HepG2 (cell line): ENCODE data around the gene TCAIM. TPM values are rescaled to one million over a fixed set of nuclear protein-coding genes. Genes with fewer than 3 reads are reported as not detected.

Experiments used
- ATAC-seq: fragments of 200-7000 bp; cut with Tn5 transposase; 3 replicates; pipeline ENCODE4 v1.9.1; 2020; ENCODE audit warnings: mild to moderate bottlenecking, moderate library complexity
- BruUV-seq: library from RNA; stranded (reverse); fragments of 400-500 nt; replicated peaks from 2 replicates; lab custom pipeline; 2021; lab: Mats Ljungman, UMichigan
- CTCF ChIA-PET: fragments of 300-600 bp; formaldehyde crosslinking; extraction: SDS; loops from one replicate; lab custom pipeline; 2021; ENCODE audit warnings: low total read pairs, inconsistent platforms, low intra/inter-chr PET ratio; lab: Yijun Ruan, JAX
- POLR2A ChIA-PET: fragments of 350-600 bp; sonication (Branson Sonifier 250); formaldehyde crosslinking; loops from one replicate; lab custom pipeline; 2020; ENCODE audit warnings: antibody characterized with exemption, inconsistent platforms; lab: Yijun Ruan, JAX
- DNase-seq: peaks from one replicate; pipeline ENCODE4 v3.0.0-alpha.2; 2015; ENCODE audit warnings: low spot score
- FAIRE-seq: peaks from 3 replicates; lab custom pipeline; 2011; peaks lifted over from hg19 to GRCh38; lab: Jason Lieb, UNC
- H2AFZ ChIP-seq: one replicate; pipeline ENCODE4 v1.6.1; 2011; ENCODE audit warnings: low read length, inconsistent platforms
- H3K27ac ChIP-seq: fragments of 300-600 bp; 3 replicates; pipeline ENCODE4 v1.8.0; 2011; ENCODE audit warnings: mixed run types, mild to moderate bottlenecking, mixed read lengths, low read length, inconsistent platforms; ENCODE audit not compliant: insufficient read depth; ENCODE audit errors: extremely low read length
- H3K27me3 ChIP-seq, 2 experiments: fragments of 200-600 bp in 1 of 2; 2 replicates in 1 of 2; 3 replicates in 1 of 2; pipeline versions ENCODE4 v1.6.0 to v1.8.0; 2011; ENCODE audit warnings: low read length in 2 of 2, mild to moderate bottlenecking in 2 of 2, moderate library complexity in 2 of 2, inconsistent platforms in 1 of 2; ENCODE audit not compliant: insufficient read depth in 2 of 2, control insufficient read depth in 1 of 2
- H3K36me3 ChIP-seq, 2 experiments: fragments of 200-600 bp in 1 of 2; replicated peaks in 1 of 2; 2 replicates in 1 of 2; 3 replicates in 1 of 2; pipeline versions ENCODE4 v1.5.1 to v1.8.0; 2011; ENCODE audit warnings: low read length in 2 of 2, inconsistent platforms in 1 of 2; ENCODE audit not compliant: insufficient read depth in 2 of 2, control insufficient read depth in 1 of 2
- H3K4me1 ChIP-seq: 2 replicates; pipeline ENCODE4 v1.5.1; 2012; ENCODE audit warnings: low read length, inconsistent platforms; ENCODE audit not compliant: insufficient read depth
- H3K4me2 ChIP-seq: 2 replicates; pipeline ENCODE4 v1.6.0; 2011; ENCODE audit warnings: low read depth, low read length, inconsistent platforms
- H3K4me3 ChIP-seq, 3 experiments: fragments of 200-600 bp in 1 of 3; sonication (generic), shearing (Covaris generic) in 1 of 3; replicated peaks in 1 of 3; 2 replicates each; pipeline ENCODE4 v1.5.1; 2011 to 2016; ENCODE audit warnings: low read length in 3 of 3, inconsistent platforms in 2 of 3, low read depth in 2 of 3, mild to moderate bottlenecking in 2 of 3, control low read depth in 1 of 3, mixed read lengths in 1 of 3; ENCODE audit not compliant: insufficient read depth in 1 of 3
- H3K79me2 ChIP-seq: one replicate; pipeline ENCODE4 v1.6.1; 2011; ENCODE audit warnings: low read length, inconsistent platforms; ENCODE audit not compliant: insufficient read depth
- H3K9ac ChIP-seq: 2 replicates; pipeline ENCODE4 v1.6.0; 2011; ENCODE audit warnings: mild to moderate bottlenecking, low read depth, low read length, inconsistent platforms; ENCODE audit not compliant: insufficient read depth
- H3K9me3 ChIP-seq: 2 replicates; pipeline ENCODE4 v1.5.1; 2012; ENCODE audit warnings: mild to moderate bottlenecking, low read length
- H4K20me1 ChIP-seq: 2 replicates; pipeline ENCODE4 v1.6.0; 2011; ENCODE audit warnings: inconsistent platforms, mild to moderate bottlenecking, low read length, moderate library complexity; ENCODE audit not compliant: insufficient read depth
- CCAR2 ChIP-seq: fragments of 200-400 bp; formaldehyde crosslinking; optimal IDR thresholded peaks from 2 replicates; pipeline ENCODE3; 2018; ENCODE audit warnings: low read depth, mild to moderate bottlenecking, low read length, moderate library complexity
- CTCF ChIP-seq: sonication (generic); formaldehyde crosslinking; IDR thresholded peaks from 2 replicates; pipeline ENCODE4 v1.5.0; 2020; ENCODE audit warnings: mild to moderate bottlenecking, missing genetic modification reagents, moderate library complexity
- HNRNPL ChIP-seq: fragments of 200-400 bp; formaldehyde crosslinking; IDR thresholded peaks from 2 replicates; pipeline ENCODE4 v1.6.1; 2017; ENCODE audit warnings: mild to moderate bottlenecking, low read depth, low read length
- STAG1 ChIP-seq: sonication (generic); formaldehyde crosslinking; IDR thresholded peaks from 2 replicates; pipeline ENCODE4 v1.4.0; 2020; ENCODE audit warnings: missing genetic modification reagents
- ZNF256 ChIP-seq: sonication (generic); formaldehyde crosslinking; conservative IDR thresholded peaks from 2 replicates; pipeline ENCODE4 v1.4.0; 2020; ENCODE audit warnings: missing genetic modification reagents
- ZNF354B ChIP-seq: sonication (generic); formaldehyde crosslinking; IDR thresholded peaks from 2 replicates; pipeline ENCODE4 v1.8.0; 2022; ENCODE audit warnings: mild to moderate bottlenecking, missing genetic modification reagents
- WGBS: methylation state at CpG from one replicate; pipeline ENCODE4 v1.1.6; 2017; ENCODE audit warnings: low lambda C conversion rate; 5-methylcytosine and 5-hydroxymethylcytosine counted together
- in situ Hi-C: cut with HindIII; loops from 2 replicates; pipeline ENCODE4 v1.10.0; 2017; ENCODE audit warnings: low pct_unique_long_range_greater_than_20kb; ENCODE audit not compliant: extremely low pct_ligation_motif_present
- intact Hi-C: fragments of 100-400 bp; cut with micrococcal nuclease; formaldehyde crosslinking; loops from one replicate; pipeline ENCODE4 v1.10.0; 2022; ENCODE audit not compliant: unreplicated experiment
- polyA plus RNA-seq, 8 experiments: library from polyadenylated mRNA; depleted of rRNA in 3 of 8; stranded (reverse) in 7 of 8; unstranded in 1 of 8; fragments of >200 nt; fragmentation: Illumina TruSeq in 4 of 8; extraction: Trizol in 4 of 8; gene quantifications; 2 replicates each; pipeline versions ENCODE4 v1.2.1 to v1.2.3, GENCODE V29; 2011 to 2016; ENCODE audit warnings: low read depth in 4 of 8, missing spikeins in 1 of 8, mixed read lengths in 1 of 8; ENCODE audit not compliant: insufficient read depth in 1 of 8
- total RNA-seq, 5 experiments: library from RNA; depleted of rRNA; stranded (reverse); fragments of >200 nt; fragmentation: Illumina TruSeq; extraction: Trizol; gene quantifications; 2 replicates each; pipeline ENCODE4 v1.2.3, GENCODE V29; 2016; ENCODE audit warnings: low read depth in 1 of 5
- TF ChIP-seq, protein P1 (sequence below): sonication (generic); formaldehyde crosslinking; IDR thresholded peaks from 2 replicates; pipeline ENCODE4 v1.4.0; 2020; ENCODE audit warnings: missing genetic modification reagents, borderline replicate concordance

TCAIM gene
- total and polyA plus RNA-seq, 2 of the 13 experiments (the other 11 are each of a cell fraction or from before 2014, with no cell fraction given): 16.9 to 22.6 TPM

DNA sequence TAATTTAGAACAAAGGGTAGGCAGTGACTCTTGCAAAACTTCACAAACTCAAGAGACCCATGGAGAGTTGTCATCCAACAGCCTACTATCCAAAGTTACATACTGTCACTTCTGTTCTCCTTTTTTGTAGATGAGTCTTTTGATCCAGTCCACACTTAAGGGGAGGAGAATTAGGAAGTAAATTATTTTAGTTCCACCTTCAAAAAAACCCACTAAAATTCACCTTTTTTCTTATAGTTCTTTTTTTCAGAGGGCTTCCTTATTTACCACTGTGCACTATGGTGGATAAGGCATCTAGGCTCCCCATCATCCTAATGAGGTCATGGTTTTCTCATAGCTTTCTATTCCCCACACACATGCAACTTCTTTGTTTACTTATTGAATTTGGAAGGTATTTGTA lies 8.6 kb upstream of the TCAIM start (continued):
- TF ChIP-seq, protein P1, sequence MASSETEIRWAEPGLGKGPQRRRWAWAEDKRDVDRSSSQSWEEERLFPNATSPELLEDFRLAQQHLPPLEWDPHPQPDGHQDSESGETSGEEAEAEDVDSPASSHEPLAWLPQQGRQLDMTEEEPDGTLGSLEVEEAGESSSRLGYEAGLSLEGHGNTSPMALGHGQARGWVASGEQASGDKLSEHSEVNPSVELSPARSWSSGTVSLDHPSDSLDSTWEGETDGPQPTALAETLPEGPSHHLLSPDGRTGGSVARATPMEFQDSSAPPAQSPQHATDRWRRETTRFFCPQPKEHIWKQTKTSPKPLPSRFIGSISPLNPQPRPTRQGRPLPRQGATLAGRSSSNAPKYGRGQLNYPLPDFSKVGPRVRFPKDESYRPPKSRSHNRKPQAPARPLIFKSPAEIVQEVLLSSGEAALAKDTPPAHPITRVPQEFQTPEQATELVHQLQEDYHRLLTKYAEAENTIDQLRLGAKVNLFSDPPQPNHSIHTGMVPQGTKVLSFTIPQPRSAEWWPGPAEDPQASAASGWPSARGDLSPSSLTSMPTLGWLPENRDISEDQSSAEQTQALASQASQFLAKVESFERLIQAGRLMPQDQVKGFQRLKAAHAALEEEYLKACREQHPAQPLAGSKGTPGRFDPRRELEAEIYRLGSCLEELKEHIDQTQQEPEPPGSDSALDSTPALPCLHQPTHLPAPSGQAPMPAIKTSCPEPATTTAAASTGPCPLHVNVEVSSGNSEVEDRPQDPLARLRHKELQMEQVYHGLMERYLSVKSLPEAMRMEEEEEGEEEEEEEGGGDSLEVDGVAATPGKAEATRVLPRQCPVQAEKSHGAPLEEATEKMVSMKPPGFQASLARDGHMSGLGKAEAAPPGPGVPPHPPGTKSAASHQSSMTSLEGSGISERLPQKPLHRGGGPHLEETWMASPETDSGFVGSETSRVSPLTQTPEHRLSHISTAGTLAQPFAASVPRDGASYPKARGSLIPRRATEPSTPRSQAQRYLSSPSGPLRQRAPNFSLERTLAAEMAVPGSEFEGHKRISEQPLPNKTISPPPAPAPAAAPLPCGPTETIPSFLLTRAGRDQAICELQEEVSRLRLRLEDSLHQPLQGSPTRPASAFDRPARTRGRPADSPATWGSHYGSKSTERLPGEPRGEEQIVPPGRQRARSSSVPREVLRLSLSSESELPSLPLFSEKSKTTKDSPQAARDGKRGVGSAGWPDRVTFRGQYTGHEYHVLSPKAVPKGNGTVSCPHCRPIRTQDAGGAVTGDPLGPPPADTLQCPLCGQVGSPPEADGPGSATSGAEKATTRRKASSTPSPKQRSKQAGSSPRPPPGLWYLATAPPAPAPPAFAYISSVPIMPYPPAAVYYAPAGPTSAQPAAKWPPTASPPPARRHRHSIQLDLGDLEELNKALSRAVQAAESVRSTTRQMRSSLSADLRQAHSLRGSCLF (CRISPR knock-in tag): no peak
- no peak for TF ChIP-seq CCAR2
- TF ChIP-seq ZNF354B (CRISPR knock-in tag): no peak
- no peak for TF ChIP-seq STAG1 (CRISPR knock-in tag)
- TF ChIP-seq ZNF256 (CRISPR knock-in tag): no peak

DNA sequence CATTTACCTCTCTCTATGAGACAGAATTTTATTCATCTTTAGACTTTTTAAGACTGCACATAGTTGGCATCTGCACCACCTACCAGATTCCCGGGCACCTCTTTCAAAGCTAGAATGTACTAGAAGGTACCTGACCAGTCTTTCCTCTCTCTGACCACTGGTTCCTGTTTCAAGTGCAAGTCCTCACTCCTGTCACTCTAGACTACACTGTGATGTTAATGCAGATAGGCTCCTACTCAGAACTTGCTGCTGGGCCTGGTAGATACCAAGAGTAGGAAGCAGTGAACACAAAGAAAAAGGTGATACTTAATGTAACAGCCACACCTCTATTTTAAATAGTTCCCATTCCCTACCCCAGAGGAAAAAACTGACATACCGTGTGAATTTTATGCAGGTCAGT lies 8.1 kb upstream of the TCAIM start:
- Histone ChIP-seq H3K9me3 (no peaks in the 10 kb centered on the region), H2AFZ (no peak overlapping the region), H3K4me1 (peaks cover 25% of the 10 kb centered on the region; the same call in 1 of the 2 replicates), H3K9ac (no peak overlapping the region), H4K20me1 (no peaks in the 10 kb centered on the region), H3K36me3 (no peaks in the 10 kb centered on the region), H3K27me3 (no peaks in the 10 kb centered on the region; a peak in 1 of 5 replicates), H3K79me2 (no peaks in the 10 kb centered on the region), H3K27ac (no peak overlapping the region), H3K4me2 (no peak overlapping the region), H3K4me3 (no peak overlapping the region)
- FAIRE-seq (no peak), ATAC-seq (no peak), DNase-seq (no peak)
- in situ Hi-C loops (no loop called here), intact Hi-C loops (loop anchor here (10.0 kb wide), 1 partner anchor 1904 kb away; no protein-coding TSS in a partner anchor)
- no TSS peak for BruUV-seq
- TF ChIP-seq HNRNPL (no peak), CTCF (no peak)
- 78% methylated on average over 2 of the region's 2 CpGs for WGBS
- ChIA-PET POLR2A (no interaction called here), CTCF (no interaction called here)
